HEK293 (cell line): Measurements from ENCODE around the gene OR4C13.

ENCODE experiments used
- BCL11A ChIP-seq: fragments of 450-650 bp; formaldehyde crosslinking; IDR thresholded peaks from 2 replicates; pipeline ENCODE4 v1.5.1; 2016; ENCODE audit warnings: low read depth, missing biosample characterization, missing genetic modification characterization
- FEZF1 ChIP-seq: fragments of 450-650 bp; formaldehyde crosslinking; IDR thresholded peaks from 2 replicates; pipeline ENCODE4 v1.5.1; 2016; ENCODE audit warnings: missing biosample characterization, missing genetic modification characterization
- GFI1B ChIP-seq: fragments of 450-650 bp; formaldehyde crosslinking; IDR thresholded peaks from 2 replicates; pipeline ENCODE4 v1.5.1; 2016; ENCODE audit warnings: missing biosample characterization, missing genetic modification characterization
- GLI4 ChIP-seq: fragments of 450-650 bp; formaldehyde crosslinking; IDR thresholded peaks from 2 replicates; pipeline ENCODE4 v1.5.1; 2016; ENCODE audit warnings: missing biosample characterization, missing genetic modification characterization
- IKZF3 ChIP-seq: fragments of 450-650 bp; IDR thresholded peaks from 2 replicates; pipeline ENCODE4 v1.5.0; 2018; ENCODE audit warnings: missing biosample characterization, mild to moderate bottlenecking, missing genetic modification characterization, moderate library complexity
- KLF16 ChIP-seq: fragments of 450-650 bp; formaldehyde crosslinking; IDR thresholded peaks from 2 replicates; pipeline ENCODE4 v1.5.1; 2017; ENCODE audit warnings: missing biosample characterization, missing genetic modification characterization
- REST ChIP-seq: fragments of 450-650 bp; formaldehyde crosslinking; IDR thresholded peaks from 2 replicates; pipeline ENCODE4 v1.5.1; 2016; ENCODE audit warnings: missing biosample characterization, missing genetic modification characterization
- SP2 ChIP-seq: fragments of 450-650 bp; formaldehyde crosslinking; IDR thresholded peaks from 2 replicates; pipeline ENCODE4 v1.5.1; 2016; ENCODE audit warnings: missing biosample characterization, missing genetic modification characterization
- ZNF133 ChIP-seq: fragments of 450-650 bp; formaldehyde crosslinking; IDR thresholded peaks from 2 replicates; pipeline ENCODE4 v1.5.1; 2016; ENCODE audit warnings: missing biosample characterization, missing genetic modification characterization
- ZNF239 ChIP-seq: fragments of 450-650 bp; formaldehyde crosslinking; IDR thresholded peaks from 2 replicates; pipeline ENCODE4 v1.5.1; 2016; ENCODE audit warnings: missing biosample characterization, missing genetic modification characterization
- ZNF266 ChIP-seq: fragments of 450-650 bp; formaldehyde crosslinking; IDR thresholded peaks from 2 replicates; pipeline ENCODE4 v1.5.1; 2016; ENCODE audit warnings: missing biosample characterization, missing genetic modification characterization, low read depth
- ZNF341 ChIP-seq: fragments of 450-650 bp; formaldehyde crosslinking; IDR thresholded peaks from 2 replicates; pipeline ENCODE4; 2016; ENCODE audit warnings: low read depth, missing biosample characterization, missing genetic modification characterization
- ZNF366 ChIP-seq: fragments of 450-650 bp; formaldehyde crosslinking; conservative IDR thresholded peaks from 2 replicates; pipeline ENCODE4 v1.5.1; 2016; ENCODE audit warnings: missing biosample characterization, missing genetic modification characterization
- ZNF664 ChIP-seq: fragments of 450-650 bp; formaldehyde crosslinking; IDR thresholded peaks from 2 replicates; pipeline ENCODE4 v1.5.1; 2016; ENCODE audit warnings: missing biosample characterization, missing genetic modification characterization
- ZNF830 ChIP-seq: fragments of 450-650 bp; IDR thresholded peaks from 2 replicates; pipeline ENCODE4 v1.5.0; 2018; ENCODE audit warnings: missing biosample characterization, missing genetic modification characterization, low read depth, mild to moderate bottlenecking, moderate library complexity
- TF ChIP-seq, protein P1 (sequence below): fragments of 450-650 bp; formaldehyde crosslinking; IDR thresholded peaks from 2 replicates; pipeline ENCODE4 v1.5.1; 2016; ENCODE audit warnings: missing biosample characterization, missing genetic modification characterization, borderline replicate concordance
- TF ChIP-seq, protein P2 (sequence below): fragments of 450-650 bp; formaldehyde crosslinking; IDR thresholded peaks from 2 replicates; pipeline ENCODE4 v1.5.1; 2016; ENCODE audit warnings: missing biosample characterization, missing genetic modification characterization
- TF ChIP-seq, protein P3 (sequence below): fragments of 450-650 bp; formaldehyde crosslinking; IDR thresholded peaks from 2 replicates; pipeline ENCODE4 v1.5.1; 2016; ENCODE audit warnings: missing biosample characterization, missing genetic modification characterization
- TF ChIP-seq, protein P4 (sequence below): fragments of 450-650 bp; formaldehyde crosslinking; IDR thresholded peaks from 2 replicates; pipeline ENCODE4 v1.5.1; 2016; ENCODE audit warnings: missing biosample characterization, missing genetic modification characterization
- TF ChIP-seq, protein P5 (sequence below): fragments of 450-650 bp; formaldehyde crosslinking; IDR thresholded peaks from 2 replicates; pipeline ENCODE4 v1.5.1; 2016; ENCODE audit warnings: missing biosample characterization, missing genetic modification characterization
- TF ChIP-seq, protein P6 (sequence below): fragments of 450-650 bp; formaldehyde crosslinking; IDR thresholded peaks from 2 replicates; pipeline ENCODE4 v1.5.1; 2016; ENCODE audit warnings: missing biosample characterization, missing genetic modification characterization

The OR4C13 gene

DNA sequence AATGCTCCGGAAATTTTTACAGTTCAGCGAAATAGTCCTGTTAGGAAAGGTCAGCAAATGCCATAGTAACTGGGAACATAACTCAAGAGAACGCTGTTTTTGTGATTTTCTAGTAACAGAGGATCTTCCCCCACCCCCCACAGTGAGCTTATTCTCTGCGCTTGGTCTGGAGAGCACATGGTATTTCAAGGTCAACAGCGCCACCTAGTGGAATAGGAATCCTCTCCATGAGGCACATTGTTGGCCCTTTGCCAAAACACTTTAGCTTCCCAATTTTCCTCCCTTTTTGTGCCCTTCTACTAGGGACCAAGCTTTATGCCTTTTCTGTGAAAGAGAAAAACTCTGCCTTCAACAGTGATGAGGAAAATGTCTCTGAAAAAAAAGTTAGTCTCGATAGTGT lies 43.4 kb downstream of the OR4C13 start (continued):
- TF ChIP-seq ZNF366 (no peak), REST (tag by site-specific recombination) (no peak), FEZF1 (tag by site-specific recombination) (no peak), IKZF3 (tag by site-specific recombination) (no peak), GLI4 (no peak), ZNF133 (no peak), ZNF830 (tag by site-specific recombination) (peak; percentile 44; the same call in 1 of the 2 replicates), ZNF341 (tag by site-specific recombination) (no peak), KLF16 (tag by site-specific recombination) (no peak), ZNF664 (tag by site-specific recombination) (no peak), GFI1B (no peak), ZNF266 (tag by site-specific recombination) (no peak), BCL11A (tag by site-specific recombination) (no peak), ZNF239 (tag by site-specific recombination) (no peak), SP2 (tag by site-specific recombination) (no peak)
- TF ChIP-seq, protein P1, sequence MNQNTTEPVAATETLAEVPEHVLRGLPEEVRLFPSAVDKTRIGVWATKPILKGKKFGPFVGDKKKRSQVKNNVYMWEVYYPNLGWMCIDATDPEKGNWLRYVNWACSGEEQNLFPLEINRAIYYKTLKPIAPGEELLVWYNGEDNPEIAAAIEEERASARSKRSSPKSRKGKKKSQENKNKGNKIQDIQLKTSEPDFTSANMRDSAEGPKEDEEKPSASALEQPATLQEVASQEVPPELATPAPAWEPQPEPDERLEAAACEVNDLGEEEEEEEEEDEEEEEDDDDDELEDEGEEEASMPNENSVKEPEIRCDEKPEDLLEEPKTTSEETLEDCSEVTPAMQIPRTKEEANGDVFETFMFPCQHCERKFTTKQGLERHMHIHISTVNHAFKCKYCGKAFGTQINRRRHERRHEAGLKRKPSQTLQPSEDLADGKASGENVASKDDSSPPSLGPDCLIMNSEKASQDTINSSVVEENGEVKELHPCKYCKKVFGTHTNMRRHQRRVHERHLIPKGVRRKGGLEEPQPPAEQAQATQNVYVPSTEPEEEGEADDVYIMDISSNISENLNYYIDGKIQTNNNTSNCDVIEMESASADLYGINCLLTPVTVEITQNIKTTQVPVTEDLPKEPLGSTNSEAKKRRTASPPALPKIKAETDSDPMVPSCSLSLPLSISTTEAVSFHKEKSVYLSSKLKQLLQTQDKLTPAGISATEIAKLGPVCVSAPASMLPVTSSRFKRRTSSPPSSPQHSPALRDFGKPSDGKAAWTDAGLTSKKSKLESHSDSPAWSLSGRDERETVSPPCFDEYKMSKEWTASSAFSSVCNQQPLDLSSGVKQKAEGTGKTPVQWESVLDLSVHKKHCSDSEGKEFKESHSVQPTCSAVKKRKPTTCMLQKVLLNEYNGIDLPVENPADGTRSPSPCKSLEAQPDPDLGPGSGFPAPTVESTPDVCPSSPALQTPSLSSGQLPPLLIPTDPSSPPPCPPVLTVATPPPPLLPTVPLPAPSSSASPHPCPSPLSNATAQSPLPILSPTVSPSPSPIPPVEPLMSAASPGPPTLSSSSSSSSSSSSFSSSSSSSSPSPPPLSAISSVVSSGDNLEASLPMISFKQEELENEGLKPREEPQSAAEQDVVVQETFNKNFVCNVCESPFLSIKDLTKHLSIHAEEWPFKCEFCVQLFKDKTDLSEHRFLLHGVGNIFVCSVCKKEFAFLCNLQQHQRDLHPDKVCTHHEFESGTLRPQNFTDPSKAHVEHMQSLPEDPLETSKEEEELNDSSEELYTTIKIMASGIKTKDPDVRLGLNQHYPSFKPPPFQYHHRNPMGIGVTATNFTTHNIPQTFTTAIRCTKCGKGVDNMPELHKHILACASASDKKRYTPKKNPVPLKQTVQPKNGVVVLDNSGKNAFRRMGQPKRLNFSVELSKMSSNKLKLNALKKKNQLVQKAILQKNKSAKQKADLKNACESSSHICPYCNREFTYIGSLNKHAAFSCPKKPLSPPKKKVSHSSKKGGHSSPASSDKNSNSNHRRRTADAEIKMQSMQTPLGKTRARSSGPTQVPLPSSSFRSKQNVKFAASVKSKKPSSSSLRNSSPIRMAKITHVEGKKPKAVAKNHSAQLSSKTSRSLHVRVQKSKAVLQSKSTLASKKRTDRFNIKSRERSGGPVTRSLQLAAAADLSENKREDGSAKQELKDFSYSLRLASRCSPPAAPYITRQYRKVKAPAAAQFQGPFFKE: no peak
- TF ChIP-seq, protein P2, sequence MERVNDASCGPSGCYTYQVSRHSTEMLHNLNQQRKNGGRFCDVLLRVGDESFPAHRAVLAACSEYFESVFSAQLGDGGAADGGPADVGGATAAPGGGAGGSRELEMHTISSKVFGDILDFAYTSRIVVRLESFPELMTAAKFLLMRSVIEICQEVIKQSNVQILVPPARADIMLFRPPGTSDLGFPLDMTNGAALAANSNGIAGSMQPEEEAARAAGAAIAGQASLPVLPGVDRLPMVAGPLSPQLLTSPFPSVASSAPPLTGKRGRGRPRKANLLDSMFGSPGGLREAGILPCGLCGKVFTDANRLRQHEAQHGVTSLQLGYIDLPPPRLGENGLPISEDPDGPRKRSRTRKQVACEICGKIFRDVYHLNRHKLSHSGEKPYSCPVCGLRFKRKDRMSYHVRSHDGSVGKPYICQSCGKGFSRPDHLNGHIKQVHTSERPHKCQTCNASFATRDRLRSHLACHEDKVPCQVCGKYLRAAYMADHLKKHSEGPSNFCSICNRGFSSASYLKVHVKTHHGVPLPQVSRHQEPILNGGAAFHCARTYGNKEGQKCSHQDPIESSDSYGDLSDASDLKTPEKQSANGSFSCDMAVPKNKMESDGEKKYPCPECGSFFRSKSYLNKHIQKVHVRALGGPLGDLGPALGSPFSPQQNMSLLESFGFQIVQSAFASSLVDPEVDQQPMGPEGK: no peak
- TF ChIP-seq, protein P3, sequence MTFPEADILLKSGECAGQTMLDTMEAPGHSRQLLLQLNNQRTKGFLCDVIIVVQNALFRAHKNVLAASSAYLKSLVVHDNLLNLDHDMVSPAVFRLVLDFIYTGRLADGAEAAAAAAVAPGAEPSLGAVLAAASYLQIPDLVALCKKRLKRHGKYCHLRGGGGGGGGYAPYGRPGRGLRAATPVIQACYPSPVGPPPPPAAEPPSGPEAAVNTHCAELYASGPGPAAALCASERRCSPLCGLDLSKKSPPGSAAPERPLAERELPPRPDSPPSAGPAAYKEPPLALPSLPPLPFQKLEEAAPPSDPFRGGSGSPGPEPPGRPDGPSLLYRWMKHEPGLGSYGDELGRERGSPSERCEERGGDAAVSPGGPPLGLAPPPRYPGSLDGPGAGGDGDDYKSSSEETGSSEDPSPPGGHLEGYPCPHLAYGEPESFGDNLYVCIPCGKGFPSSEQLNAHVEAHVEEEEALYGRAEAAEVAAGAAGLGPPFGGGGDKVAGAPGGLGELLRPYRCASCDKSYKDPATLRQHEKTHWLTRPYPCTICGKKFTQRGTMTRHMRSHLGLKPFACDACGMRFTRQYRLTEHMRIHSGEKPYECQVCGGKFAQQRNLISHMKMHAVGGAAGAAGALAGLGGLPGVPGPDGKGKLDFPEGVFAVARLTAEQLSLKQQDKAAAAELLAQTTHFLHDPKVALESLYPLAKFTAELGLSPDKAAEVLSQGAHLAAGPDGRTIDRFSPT (tag by site-specific recombination): no peak
- TF ChIP-seq, protein P4, sequence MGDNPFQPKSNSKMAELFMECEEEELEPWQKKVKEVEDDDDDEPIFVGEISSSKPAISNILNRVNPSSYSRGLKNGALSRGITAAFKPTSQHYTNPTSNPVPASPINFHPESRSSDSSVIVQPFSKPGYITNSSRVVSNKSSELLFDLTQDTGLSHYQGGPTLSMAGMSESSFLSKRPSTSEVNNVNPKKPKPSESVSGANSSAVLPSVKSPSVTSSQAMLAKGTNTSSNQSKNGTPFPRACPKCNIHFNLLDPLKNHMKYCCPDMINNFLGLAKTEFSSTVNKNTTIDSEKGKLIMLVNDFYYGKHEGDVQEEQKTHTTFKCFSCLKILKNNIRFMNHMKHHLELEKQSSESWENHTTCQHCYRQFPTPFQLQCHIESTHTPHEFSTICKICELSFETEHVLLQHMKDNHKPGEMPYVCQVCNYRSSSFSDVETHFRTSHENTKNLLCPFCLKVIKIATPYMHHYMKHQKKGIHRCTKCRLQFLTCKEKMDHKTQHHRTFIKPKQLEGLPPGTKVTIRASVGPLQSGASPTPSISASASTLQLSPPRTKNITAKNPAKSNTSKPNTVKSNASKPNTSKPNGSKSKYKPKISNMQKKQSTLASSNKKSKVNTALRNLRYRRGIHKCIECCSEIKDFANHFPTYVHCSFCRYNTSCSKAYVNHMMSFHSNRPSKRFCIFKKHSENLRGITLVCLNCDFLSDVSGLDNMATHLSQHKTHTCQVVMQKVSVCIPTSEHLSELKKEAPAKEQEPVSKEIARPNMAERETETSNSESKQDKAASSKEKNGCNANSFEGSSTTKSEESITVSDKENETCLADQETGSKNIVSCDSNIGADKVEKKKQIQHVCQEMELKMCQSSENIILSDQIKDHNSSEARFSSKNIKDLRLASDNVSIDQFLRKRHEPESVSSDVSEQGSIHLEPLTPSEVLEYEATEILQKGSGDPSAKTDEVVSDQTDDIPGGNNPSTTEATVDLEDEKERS (tag by site-specific recombination): no peak
- TF ChIP-seq, protein P5, sequence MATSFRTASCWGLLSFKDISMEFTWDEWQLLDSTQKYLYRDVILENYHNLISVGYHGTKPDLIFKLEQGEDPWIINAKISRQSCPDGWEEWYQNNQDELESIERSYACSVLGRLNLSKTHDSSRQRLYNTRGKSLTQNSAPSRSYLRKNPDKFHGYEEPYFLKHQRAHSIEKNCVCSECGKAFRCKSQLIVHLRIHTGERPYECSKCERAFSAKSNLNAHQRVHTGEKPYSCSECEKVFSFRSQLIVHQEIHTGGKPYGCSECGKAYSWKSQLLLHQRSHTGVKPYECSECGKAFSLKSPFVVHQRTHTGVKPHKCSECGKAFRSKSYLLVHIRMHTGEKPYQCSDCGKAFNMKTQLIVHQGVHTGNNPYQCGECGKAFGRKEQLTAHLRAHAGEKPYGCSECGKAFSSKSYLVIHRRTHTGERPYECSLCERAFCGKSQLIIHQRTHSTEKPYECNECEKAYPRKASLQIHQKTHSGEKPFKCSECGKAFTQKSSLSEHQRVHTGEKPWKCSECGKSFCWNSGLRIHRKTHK (tag by site-specific recombination): no peak
- TF ChIP-seq, protein P6, sequence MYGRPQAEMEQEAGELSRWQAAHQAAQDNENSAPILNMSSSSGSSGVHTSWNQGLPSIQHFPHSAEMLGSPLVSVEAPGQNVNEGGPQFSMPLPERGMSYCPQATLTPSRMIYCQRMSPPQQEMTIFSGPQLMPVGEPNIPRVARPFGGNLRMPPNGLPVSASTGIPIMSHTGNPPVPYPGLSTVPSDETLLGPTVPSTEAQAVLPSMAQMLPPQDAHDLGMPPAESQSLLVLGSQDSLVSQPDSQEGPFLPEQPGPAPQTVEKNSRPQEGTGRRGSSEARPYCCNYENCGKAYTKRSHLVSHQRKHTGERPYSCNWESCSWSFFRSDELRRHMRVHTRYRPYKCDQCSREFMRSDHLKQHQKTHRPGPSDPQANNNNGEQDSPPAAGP (tag by site-specific recombination): no peak
